K562 (cell line): ENCODE data around the gene PRKAG2. TPM values are rescaled to one million over a fixed set of nuclear protein-coding genes. Genes with fewer than 3 reads are reported as not detected.

Source experiments
- ATAC-seq: fragments of 200-7000 bp; cut with Tn5 transposase; 3 replicates; pipeline ENCODE4 v1.9.1; 2020; ENCODE audit warnings: moderate library complexity
- BruUV-seq: library from RNA; stranded (reverse); fragments of 400-500 nt; replicated peaks from 2 replicates; lab custom pipeline; 2021; lab: Mats Ljungman, UMichigan
- CTCF ChIA-PET: fragments of 300-600 bp; formaldehyde crosslinking; extraction: SDS; loops from one replicate; lab custom pipeline; 2021; ENCODE audit warnings: low intra/inter-chr PET ratio; lab: Yijun Ruan, JAX
- POLR2A ChIA-PET: fragments of 300-600, 350-650 bp; sonication (Branson Sonifier 250); formaldehyde crosslinking; extraction: SDS; loops from one replicate; lab custom pipeline; 2021; ENCODE audit warnings: antibody characterized with exemption, inconsistent platforms; lab: Yijun Ruan, JAX
- DNase-seq, 4 experiments: peaks; one replicate each; pipeline versions ENCODE4 v3.0.0 to v3.0.0-alpha.2; 2011 to 2018; ENCODE audit warnings: low spot score in 3 of 4, mixed read lengths in 3 of 4; ENCODE audit errors: extremely low read depth in 1 of 4
- FAIRE-seq: peaks from 2 replicates; lab custom pipeline; 2011; peaks lifted over from hg19 to GRCh38; lab: Jason Lieb, UNC
- H2AFZ ChIP-seq: 2 replicates; pipeline ENCODE4 v1.6.0; 2011; ENCODE audit warnings: low read depth, low read length, control low read depth, inconsistent platforms
- H3K27ac ChIP-seq: fragments of 200-600 bp; 3 replicates; pipeline ENCODE4 v1.8.0; 2011; ENCODE audit warnings: low read depth, mild to moderate bottlenecking, control low read depth, inconsistent platforms, low read length, moderate library complexity, mixed read lengths; ENCODE audit errors: extremely low read depth
- H3K27me3 ChIP-seq, 2 experiments: fragments of 300-600 bp in 1 of 2; 2 replicates in 1 of 2; 3 replicates in 1 of 2; pipeline versions ENCODE4 v1.6.0 to v1.8.0; 2011; ENCODE audit warnings: inconsistent platforms in 2 of 2, low read length in 2 of 2, mild to moderate bottlenecking in 1 of 2, mixed read lengths in 1 of 2, moderate library complexity in 1 of 2; ENCODE audit not compliant: control insufficient read depth in 2 of 2, insufficient read depth in 2 of 2
- H3K36me3 ChIP-seq: fragments of 300-600 bp; 3 replicates; pipeline ENCODE4 v1.8.0; 2011; ENCODE audit warnings: mild to moderate bottlenecking, low read length, inconsistent platforms; ENCODE audit not compliant: control insufficient read depth, insufficient read depth
- H3K4me1 ChIP-seq, 2 experiments: fragments of 200-600 bp in 1 of 2; replicated peaks in 1 of 2; 2 replicates in 1 of 2; 3 replicates in 1 of 2; pipeline versions ENCODE4 v1.5.1 to v1.8.0; 2011; ENCODE audit warnings: inconsistent platforms in 2 of 2, low read length in 2 of 2, mild to moderate bottlenecking in 1 of 2, mixed read lengths in 1 of 2, moderate library complexity in 1 of 2; ENCODE audit not compliant: control insufficient read depth in 2 of 2, insufficient read depth in 2 of 2
- H3K4me2 ChIP-seq: 2 replicates; pipeline ENCODE4 v1.6.1; 2011; ENCODE audit warnings: low read length, control low read depth, inconsistent platforms, mixed read lengths; ENCODE audit not compliant: insufficient read depth
- H3K4me3 ChIP-seq: fragments of 200-600 bp; sonication (generic), shearing (Covaris generic); 2 replicates; pipeline ENCODE4 v1.5.1; 2016; ENCODE audit warnings: control low read depth, inconsistent platforms
- H3K79me2 ChIP-seq: fragments of 200-600 bp; 3 replicates; pipeline ENCODE4 v1.8.0; 2011; ENCODE audit warnings: low read length, inconsistent platforms; ENCODE audit not compliant: control insufficient read depth, insufficient read depth
- H3K9ac ChIP-seq, 2 experiments: 2 replicates each; pipeline versions ENCODE4 v1.6.0 to v1.6.1; 2011; ENCODE audit warnings: low read depth in 2 of 2, low read length in 2 of 2, control low read depth in 1 of 2, inconsistent platforms in 1 of 2, mild to moderate bottlenecking in 1 of 2, mixed read lengths in 1 of 2; ENCODE audit not compliant: insufficient read depth in 1 of 2
- H3K9me1 ChIP-seq: one replicate; pipeline ENCODE4 v1.6.0; 2011; ENCODE audit warnings: inconsistent platforms, mild to moderate bottlenecking, low read length, moderate library complexity; ENCODE audit not compliant: control insufficient read depth, insufficient read depth
- H3K9me3 ChIP-seq: replicated peaks from 2 replicates; pipeline ENCODE4 v1.5.1; 2011; ENCODE audit warnings: low read depth, low read length, inconsistent platforms; ENCODE audit not compliant: control insufficient read depth, insufficient read depth
- H4K20me1 ChIP-seq: replicated peaks from 2 replicates; pipeline ENCODE4 v1.6.1; 2011; ENCODE audit warnings: low read length, inconsistent platforms, mixed read lengths; ENCODE audit not compliant: control insufficient read depth, insufficient read depth
- ADNP ChIP-seq: fragments of 200-800 bp; sonication (Bioruptor generic); IDR thresholded peaks from 2 replicates; pipeline ENCODE4 v1.6.1; 2016; ENCODE audit warnings: missing genetic modification characterization, missing compliant biosample characterization
- ELF2 ChIP-seq: fragments of 250-450 bp; sonication (Bioruptor Pico); IDR thresholded peaks from 2 replicates; pipeline ENCODE4 v1.5.0; 2021; ENCODE audit warnings: mild to moderate bottlenecking
- KLF13 ChIP-seq: fragments of 450-650 bp; IDR thresholded peaks from 2 replicates; pipeline ENCODE4 v1.6.1; 2016; ENCODE audit warnings: missing genetic modification characterization, low read depth, mild to moderate bottlenecking, missing compliant biosample characterization, moderate library complexity, borderline replicate concordance
- OTX1 ChIP-seq: fragments of 450-650 bp; formaldehyde crosslinking; IDR thresholded peaks from 2 replicates; pipeline ENCODE4 v1.4.0; 2022; ENCODE audit warnings: mild to moderate bottlenecking
- PTTG1 ChIP-seq: fragments of 450-650 bp; IDR thresholded peaks from 2 replicates; pipeline ENCODE4 v1.6.1; 2016; ENCODE audit warnings: low read depth, mild to moderate bottlenecking, missing genetic modification characterization, missing compliant biosample characterization
- RAD51 ChIP-seq: fragments of 450-650 bp; IDR thresholded peaks from 2 replicates; pipeline ENCODE4 v1.7.1; 2016; ENCODE audit warnings: low read depth, mild to moderate bottlenecking, borderline replicate concordance
- RB1 ChIP-seq: fragments of 450-650 bp; IDR thresholded peaks from 2 replicates; pipeline ENCODE4 v1.6.1; 2017; ENCODE audit warnings: low read depth, mild to moderate bottlenecking
- RFX7 ChIP-seq: fragments of 250-450 bp; sonication (Bioruptor Pico); IDR thresholded peaks from 2 replicates; pipeline ENCODE4 v1.5.1; 2021; ENCODE audit warnings: mild to moderate bottlenecking
- SAP30 ChIP-seq: fragments of 200-600 bp; sonication (generic); IDR thresholded peaks from 2 replicates; pipeline ENCODE4 v1.6.1; 2012; ENCODE audit warnings: borderline replicate concordance, low read depth, mild to moderate bottlenecking, moderate library complexity, low read length, control low read depth, inconsistent platforms; ENCODE audit not compliant: insufficient read depth, poor library complexity, severe bottlenecking
- ZBED1 ChIP-seq: IDR thresholded peaks from 2 replicates; pipeline ENCODE4 v1.6.1; 2014
- ZNF12 ChIP-seq: sonication (generic); formaldehyde crosslinking; IDR thresholded peaks from 2 replicates; pipeline ENCODE4 v1.4.0; 2020; ENCODE audit warnings: mild to moderate bottlenecking, missing genetic modification reagents
- ZNF133 ChIP-seq: fragments of 250-450 bp; sonication (Bioruptor Pico); IDR thresholded peaks from 2 replicates; pipeline ENCODE4 v1.4.0; 2020; ENCODE audit warnings: mild to moderate bottlenecking
- ZNF184 ChIP-seq: sonication (generic); formaldehyde crosslinking; IDR thresholded peaks from 2 replicates; pipeline ENCODE4 v1.5.0; 2020; ENCODE audit warnings: missing genetic modification reagents
- ZNF586 ChIP-seq: fragments of 450-650 bp; formaldehyde crosslinking; conservative IDR thresholded peaks from 2 replicates; pipeline ENCODE4 v1.4.0; 2020; ENCODE audit warnings: mild to moderate bottlenecking, moderate library complexity
- ZNF707 ChIP-seq: fragments of 250-450 bp; sonication (Bioruptor Pico); conservative IDR thresholded peaks from 2 replicates; pipeline ENCODE4 v1.8.0; 2022; ENCODE audit warnings: inconsistent platforms, mild to moderate bottlenecking, moderate library complexity
- WGBS: fragments of 100-300 bp; shearing (Covaris generic); methylation state at CpG from one replicate; pipeline ENCODE4 v1.1.6; 2016; ENCODE audit warnings: low coverage, mixed read lengths; ENCODE audit not compliant: insufficient coverage; ENCODE audit errors: missing lambda C conversion rate; 5-methylcytosine and 5-hydroxymethylcytosine counted together
- in situ Hi-C: fragments of 300-500 bp; cut with MboI; formaldehyde crosslinking; loops from 4 replicates; pipeline ENCODE4 v1.15.0; 2018; ENCODE audit warnings: inconsistent platforms, mixed read lengths
- intact Hi-C: fragments of 100-400 bp; cut with micrococcal nuclease; formaldehyde crosslinking; loops from 2 replicates; pipeline ENCODE4 v1.14.2; 2022
- polyA plus RNA-seq, 8 experiments: library from polyadenylated mRNA; depleted of rRNA in 4 of 8; stranded (reverse) in 5 of 8; unstranded in 3 of 8; fragments of >200 nt; fragmentation: Nextera tagmentation in 2 of 8; fragmentation: Illumina TruSeq in 1 of 8; extraction: Ambion mirVana in 2 of 8; extraction: Trizol in 1 of 8; gene quantifications; 2 replicates each; pipeline versions ENCODE4 v1.2.1 to v1.2.3, GENCODE V29; 2011 to 2014; ENCODE audit warnings: inconsistent platforms in 1 of 8, missing spikeins in 1 of 8
- total RNA-seq, 7 experiments: library from RNA; depleted of rRNA in 6 of 7; stranded (reverse); fragments of >200 nt in 6 of 7; fragmentation: Illumina TruSeq in 2 of 7; extraction: Trizol in 2 of 7; gene quantifications; 2 replicates each; pipeline versions ENCODE4 v1.2.1 to v1.2.3, GENCODE V29; 2011 to 2021; ENCODE audit warnings: low replicate concordance in 1 of 7
- TF ChIP-seq, protein P1 (sequence below): fragments of 450-650 bp; formaldehyde crosslinking; IDR thresholded peaks from 2 replicates; pipeline ENCODE4 v1.4.0; 2020; ENCODE audit warnings: mild to moderate bottlenecking, moderate library complexity
- TF ChIP-seq, protein P2 (sequence below): sonication (generic); formaldehyde crosslinking; IDR thresholded peaks from 2 replicates; pipeline ENCODE4 v1.9.0; 2022; ENCODE audit warnings: mild to moderate bottlenecking, missing genetic modification reagents
- TF ChIP-seq, protein P3 (sequence below): sonication (generic); formaldehyde crosslinking; IDR thresholded peaks from 2 replicates; pipeline ENCODE4 v1.5.0; 2020; ENCODE audit warnings: missing genetic modification reagents
- TF ChIP-seq, protein P4 (sequence below): fragments of 450-650 bp; formaldehyde crosslinking; IDR thresholded peaks from 2 replicates; pipeline ENCODE4 v1.4.0; 2020; ENCODE audit warnings: mild to moderate bottlenecking, moderate library complexity

PRKAG2 gene
- total and polyA plus RNA-seq, 9 of the 15 experiments (the other 6 are each of a cell fraction or from before 2014, with no cell fraction given) = 0.99 to 5.6 (median 3.3) TPM

DNA sequence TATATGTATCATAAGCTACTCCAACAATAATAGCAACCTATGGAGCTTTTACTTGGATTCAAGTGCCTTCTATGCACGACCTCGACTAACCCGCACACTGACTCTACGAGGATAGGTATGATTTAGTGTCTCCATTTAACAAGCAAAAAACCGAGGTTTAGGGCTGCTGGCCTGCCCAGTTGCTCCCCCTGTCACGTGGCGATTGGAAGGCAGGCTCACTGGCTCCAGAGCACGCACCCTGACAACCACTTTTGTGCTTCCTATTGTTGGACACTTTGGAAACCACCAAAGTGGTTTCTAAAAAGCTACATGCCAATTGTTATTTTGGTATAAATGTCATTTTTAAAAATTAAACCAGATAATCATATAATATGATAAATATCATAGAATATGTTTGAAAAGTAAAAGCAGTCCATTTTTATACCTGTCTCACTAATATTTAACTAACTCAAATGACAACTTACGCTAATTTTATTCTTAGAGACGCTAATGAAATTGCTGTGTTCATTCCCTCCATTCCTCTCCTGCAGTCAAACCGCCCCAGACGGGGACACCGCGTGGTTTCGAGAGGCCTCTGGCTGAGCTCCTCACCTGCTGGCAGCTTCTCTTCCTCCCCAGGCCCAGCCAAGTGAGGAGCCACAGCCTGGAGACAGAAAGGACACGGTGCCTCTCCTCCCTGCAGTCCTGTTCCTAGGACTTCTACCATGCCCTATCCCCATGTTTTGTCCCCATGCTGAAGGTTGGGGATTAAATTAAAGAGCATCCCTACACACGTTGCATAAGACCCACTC is 335.0 kb downstream of the PRKAG2 start:
- Histone ChIP-seq H3K36me3 (no peaks in the 10 kb centered on the region), H4K20me1 (no peaks in the 10 kb centered on the region), H3K27ac (no peak overlapping the region), H3K9ac (no peak overlapping the region), H3K9me1 (no peaks in the 10 kb centered on the region), H3K9me3 (no peaks in the 10 kb centered on the region), H3K4me2 (no peak overlapping the region), H3K27me3 (peaks cover 65 to 73% of the 10 kb centered on the region in 2 experiments), H3K4me3 (no peak overlapping the region), H3K4me1 (no peaks in the 10 kb centered on the region), H2AFZ (no peak overlapping the region), H3K79me2 (no peaks in the 10 kb centered on the region)
- no TSS peak for BruUV-seq
- FAIRE-seq = no peak
- ATAC-seq = peak; percentile 31
- intact Hi-C loops (no loop called here), in situ Hi-C loops (no loop called here)
- ChIA-PET CTCF (no interaction called here), POLR2A (interaction anchor here (1.2 kb wide), 1 partner anchor 17 kb away, joined by 3 read pairs; no protein-coding TSS in a partner anchor)
- peak in 1 of 4 experiments; percentile 13 for DNase-seq
- 1% methylated on average over 17 of the region's 17 CpGs for WGBS
- TF ChIP-seq ZNF184 (CRISPR knock-in tag) (no peak), ELF2 (CRISPR knock-in tag) (no peak), ZNF707 (CRISPR knock-in tag) (no peak), SAP30 (no peak), RFX7 (CRISPR knock-in tag) (no peak), KLF13 (tag) (no peak), ZNF12 (no peak), RAD51 (peak; percentile 37; the same call in 1 of the 2 replicates), ADNP (no peak), ZNF133 (CRISPR knock-in tag) (no peak), OTX1 (CRISPR knock-in tag) (no peak), RB1 (no peak), ZNF586 (CRISPR knock-in tag) (no peak), ZBED1 (no peak), PTTG1 (no peak)
- TF ChIP-seq, protein P1, sequence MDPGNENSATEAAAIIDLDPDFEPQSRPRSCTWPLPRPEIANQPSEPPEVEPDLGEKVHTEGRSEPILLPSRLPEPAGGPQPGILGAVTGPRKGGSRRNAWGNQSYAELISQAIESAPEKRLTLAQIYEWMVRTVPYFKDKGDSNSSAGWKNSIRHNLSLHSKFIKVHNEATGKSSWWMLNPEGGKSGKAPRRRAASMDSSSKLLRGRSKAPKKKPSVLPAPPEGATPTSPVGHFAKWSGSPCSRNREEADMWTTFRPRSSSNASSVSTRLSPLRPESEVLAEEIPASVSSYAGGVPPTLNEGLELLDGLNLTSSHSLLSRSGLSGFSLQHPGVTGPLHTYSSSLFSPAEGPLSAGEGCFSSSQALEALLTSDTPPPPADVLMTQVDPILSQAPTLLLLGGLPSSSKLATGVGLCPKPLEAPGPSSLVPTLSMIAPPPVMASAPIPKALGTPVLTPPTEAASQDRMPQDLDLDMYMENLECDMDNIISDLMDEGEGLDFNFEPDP (CRISPR knock-in tag) = no peak
- TF ChIP-seq, protein P2, sequence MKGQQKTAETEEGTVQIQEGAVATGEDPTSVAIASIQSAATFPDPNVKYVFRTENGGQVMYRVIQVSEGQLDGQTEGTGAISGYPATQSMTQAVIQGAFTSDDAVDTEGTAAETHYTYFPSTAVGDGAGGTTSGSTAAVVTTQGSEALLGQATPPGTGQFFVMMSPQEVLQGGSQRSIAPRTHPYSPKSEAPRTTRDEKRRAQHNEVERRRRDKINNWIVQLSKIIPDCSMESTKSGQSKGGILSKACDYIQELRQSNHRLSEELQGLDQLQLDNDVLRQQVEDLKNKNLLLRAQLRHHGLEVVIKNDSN = 0 out of 2 replicates have a peak, but pooled peaks have one; percentile 36
- TF ChIP-seq, protein P3, sequence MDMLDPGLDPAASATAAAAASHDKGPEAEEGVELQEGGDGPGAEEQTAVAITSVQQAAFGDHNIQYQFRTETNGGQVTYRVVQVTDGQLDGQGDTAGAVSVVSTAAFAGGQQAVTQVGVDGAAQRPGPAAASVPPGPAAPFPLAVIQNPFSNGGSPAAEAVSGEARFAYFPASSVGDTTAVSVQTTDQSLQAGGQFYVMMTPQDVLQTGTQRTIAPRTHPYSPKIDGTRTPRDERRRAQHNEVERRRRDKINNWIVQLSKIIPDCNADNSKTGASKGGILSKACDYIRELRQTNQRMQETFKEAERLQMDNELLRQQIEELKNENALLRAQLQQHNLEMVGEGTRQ = peak; percentile 73
- TF ChIP-seq, protein P4, sequence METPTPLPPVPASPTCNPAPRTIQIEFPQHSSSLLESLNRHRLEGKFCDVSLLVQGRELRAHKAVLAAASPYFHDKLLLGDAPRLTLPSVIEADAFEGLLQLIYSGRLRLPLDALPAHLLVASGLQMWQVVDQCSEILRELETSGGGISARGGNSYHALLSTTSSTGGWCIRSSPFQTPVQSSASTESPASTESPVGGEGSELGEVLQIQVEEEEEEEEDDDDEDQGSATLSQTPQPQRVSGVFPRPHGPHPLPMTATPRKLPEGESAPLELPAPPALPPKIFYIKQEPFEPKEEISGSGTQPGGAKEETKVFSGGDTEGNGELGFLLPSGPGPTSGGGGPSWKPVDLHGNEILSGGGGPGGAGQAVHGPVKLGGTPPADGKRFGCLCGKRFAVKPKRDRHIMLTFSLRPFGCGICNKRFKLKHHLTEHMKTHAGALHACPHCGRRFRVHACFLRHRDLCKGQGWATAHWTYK (CRISPR knock-in tag) = no peak
